Measurements from ENCODE around the gene OLA1.

DNA sequence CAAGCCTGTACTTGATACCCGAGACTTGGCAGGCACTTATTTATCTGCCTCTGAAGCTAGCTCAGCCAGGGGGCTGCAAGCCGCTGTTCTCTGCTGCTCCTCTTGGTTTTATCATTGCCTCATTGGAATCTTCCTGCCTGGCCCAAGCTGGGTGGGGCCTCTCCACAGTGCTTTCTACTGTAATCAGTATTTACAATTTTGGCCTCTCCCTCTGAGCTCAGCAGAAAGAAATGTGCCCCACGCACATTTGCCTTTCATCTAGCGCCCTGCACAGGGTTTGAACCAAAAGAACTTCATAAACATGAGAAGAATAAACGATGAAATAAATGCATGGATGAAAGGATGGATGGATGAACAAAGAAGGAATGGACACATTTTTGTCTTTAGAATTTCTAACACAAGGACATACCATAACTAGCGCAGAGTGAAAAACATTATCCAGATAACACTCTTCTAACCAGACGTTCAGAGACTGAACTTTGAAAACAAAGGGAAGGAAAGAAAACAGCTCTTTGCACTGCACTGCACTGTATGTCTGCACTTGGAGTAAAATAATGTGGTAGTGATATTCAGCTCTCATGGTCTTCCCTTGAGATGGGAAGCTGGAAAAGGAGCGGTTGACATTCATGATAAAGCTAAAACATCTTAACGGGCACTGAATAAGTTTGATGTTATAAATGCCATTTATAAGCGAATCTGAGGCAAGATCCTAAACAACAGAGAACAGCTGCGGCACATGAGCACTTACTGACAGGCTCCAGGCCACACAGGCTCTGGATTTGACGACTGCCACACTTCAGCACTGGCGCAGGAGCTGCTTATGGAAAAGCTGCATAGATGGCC, 196.4 kb downstream of the OLA1 start:
- TF ChIP-seq TEAD4 (IDR thresholded peaks at IDR 0.05) (no peak), FOXM1 (IDR thresholded peaks at IDR 0.05; ENCODE audit: borderline replicate concordance, low read depth) (no peak), CREB1 (IDR thresholded peaks at IDR 0.05; ENCODE audit: low read depth) (no peak)
- TF ChIP-seq, protein P1, sequence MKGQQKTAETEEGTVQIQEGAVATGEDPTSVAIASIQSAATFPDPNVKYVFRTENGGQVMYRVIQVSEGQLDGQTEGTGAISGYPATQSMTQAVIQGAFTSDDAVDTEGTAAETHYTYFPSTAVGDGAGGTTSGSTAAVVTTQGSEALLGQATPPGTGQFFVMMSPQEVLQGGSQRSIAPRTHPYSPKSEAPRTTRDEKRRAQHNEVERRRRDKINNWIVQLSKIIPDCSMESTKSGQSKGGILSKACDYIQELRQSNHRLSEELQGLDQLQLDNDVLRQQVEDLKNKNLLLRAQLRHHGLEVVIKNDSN (IDR thresholded peaks at IDR 0.05), result no peak
- TF ChIP-seq, protein P2, sequence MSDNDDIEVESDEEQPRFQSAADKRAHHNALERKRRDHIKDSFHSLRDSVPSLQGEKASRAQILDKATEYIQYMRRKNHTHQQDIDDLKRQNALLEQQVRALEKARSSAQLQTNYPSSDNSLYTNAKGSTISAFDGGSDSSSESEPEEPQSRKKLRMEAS (IDR thresholded peaks at IDR 0.05), result no peak
